Uterus (tissue), 4 donors: ENCODE data around the gene MLLT6. TPM values are rescaled to one million over a fixed set of nuclear protein-coding genes. Genes with fewer than 3 reads are reported as not detected.

ENCODE experiments used
- DNase-seq, 2 donors: peaks; one replicate each; pipeline ENCODE4 v3.0.0-alpha.2; 2019 to 2020
- H3K27ac ChIP-seq, 2 donors: fragments of 200-600 bp; sonication (generic); 1 replicate in 1 of 2; 2 replicates in 1 of 2; pipeline ENCODE4 v1.5.1; 2016 to 2018
- H3K27me3 ChIP-seq, 2 donors: fragments of 200-600 bp; sonication (generic); one replicate each; pipeline ENCODE4 v1.5.1; 2018 to 2019; ENCODE audit warnings: control low read depth in 1 of 2
- H3K36me3 ChIP-seq, 2 donors: fragments of 200-600 bp; sonication (generic); one replicate each; pipeline ENCODE4 v1.5.1; 2019; ENCODE audit warnings: control low read depth in 1 of 2
- H3K4me1 ChIP-seq, 2 donors: fragments of 200-600 bp; sonication (generic); one replicate each; pipeline ENCODE4 v1.5.1; 2018 to 2019; ENCODE audit warnings: control low read depth in 1 of 2
- H3K4me3 ChIP-seq, 2 donors: fragments of 200-600 bp; sonication (generic); 1 replicate in 1 of 2; 2 replicates in 1 of 2; pipeline ENCODE4 v1.5.1; 2018 to 2019; ENCODE audit warnings: mild to moderate bottlenecking in 1 of 2
- H3K9me3 ChIP-seq, 2 donors: fragments of 200-600 bp; sonication (generic); one replicate each; pipeline ENCODE4 v1.5.1; 2019; ENCODE audit warnings: control low read depth in 1 of 2
- POLR2A ChIP-seq, 2 donors: fragments of 450-650 bp; IDR thresholded peaks; one replicate each; pipeline ENCODE4 v1.6.1; 2016; ENCODE audit warnings: antibody characterized with exemption in 2 of 2, mild to moderate bottlenecking in 1 of 2, moderate library complexity in 1 of 2
- intact Hi-C: fragments of 100-400 bp; cut with DNase I; formaldehyde crosslinking; loops from one replicate; pipeline ENCODE4 v1.15.1; 2023; ENCODE audit warnings: low total_unique reads
- total RNA-seq, 4 donors: library from RNA; depleted of rRNA in 3 of 4; stranded (reverse); fragments of >200 nt in 3 of 4; gene quantifications; one replicate each; pipeline versions ENCODE4 v1.1.0 to v1.2.4, GENCODE V29; 2014 to 2023
- TF ChIP-seq, protein P1 (sequence below), 4 experiments: fragments of 200-600 bp in 2 of 4; fragments of 450-650 bp in 2 of 4; sonication (generic) in 2 of 4; IDR thresholded peaks; one replicate each; pipeline ENCODE4 v1.5.1; 2016 to 2019; ENCODE audit warnings: antibody characterized with exemption in 4 of 4, mild to moderate bottlenecking in 2 of 4, moderate library complexity in 1 of 4
- donor health status: DM: yes; HTN: yes; CAD: no.

The MLLT6 gene
- total RNA-seq, 4 donors from 2014 or later: 32.3 to 218 (median 60.3) TPM

- Histone ChIP-seq H3K27me3 (no peaks in the 10 kb centered on the region), H3K4me1 (no peaks in the 10 kb centered on the region), H3K27ac (no peak overlapping the region), H3K4me3 (no peak overlapping the region), H3K9me3 (no peaks in the 10 kb centered on the region), H3K36me3 (no peaks in the 10 kb centered on the region)
- DNase-seq: no peak
- intact Hi-C loops: no loop called here
- TF ChIP-seq, protein P1, sequence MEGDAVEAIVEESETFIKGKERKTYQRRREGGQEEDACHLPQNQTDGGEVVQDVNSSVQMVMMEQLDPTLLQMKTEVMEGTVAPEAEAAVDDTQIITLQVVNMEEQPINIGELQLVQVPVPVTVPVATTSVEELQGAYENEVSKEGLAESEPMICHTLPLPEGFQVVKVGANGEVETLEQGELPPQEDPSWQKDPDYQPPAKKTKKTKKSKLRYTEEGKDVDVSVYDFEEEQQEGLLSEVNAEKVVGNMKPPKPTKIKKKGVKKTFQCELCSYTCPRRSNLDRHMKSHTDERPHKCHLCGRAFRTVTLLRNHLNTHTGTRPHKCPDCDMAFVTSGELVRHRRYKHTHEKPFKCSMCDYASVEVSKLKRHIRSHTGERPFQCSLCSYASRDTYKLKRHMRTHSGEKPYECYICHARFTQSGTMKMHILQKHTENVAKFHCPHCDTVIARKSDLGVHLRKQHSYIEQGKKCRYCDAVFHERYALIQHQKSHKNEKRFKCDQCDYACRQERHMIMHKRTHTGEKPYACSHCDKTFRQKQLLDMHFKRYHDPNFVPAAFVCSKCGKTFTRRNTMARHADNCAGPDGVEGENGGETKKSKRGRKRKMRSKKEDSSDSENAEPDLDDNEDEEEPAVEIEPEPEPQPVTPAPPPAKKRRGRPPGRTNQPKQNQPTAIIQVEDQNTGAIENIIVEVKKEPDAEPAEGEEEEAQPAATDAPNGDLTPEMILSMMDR (IDR thresholded peaks at IDR 0.05): no peak
- no peak for TF ChIP-seq POLR2A (IDR thresholded peaks at IDR 0.05)
Measured at GRCh38 chr17:38716368-38717005, 11.4 kb downstream of the MLLT6 start.

- intact Hi-C loops: no loop called here
- no peaks in the 10 kb centered on the region for H3K9me3 ChIP-seq
- H3K27ac ChIP-seq: no peak overlapping the region
- no peaks in the 10 kb centered on the region for H3K27me3 ChIP-seq
- H3K36me3 ChIP-seq: no peaks in the 10 kb centered on the region
- H3K4me3 ChIP-seq: no peak overlapping the region
- TF ChIP-seq, protein P1 (IDR thresholded peaks at IDR 0.05): no peak
- H3K4me1 ChIP-seq: no peaks in the 10 kb centered on the region
- no peak for DNase-seq
Measured at GRCh38 chr17:38717139-38717745, 12.2 kb downstream of the MLLT6 start.

GRCh38 chr17:38719289-38719942 lies 14.3 kb downstream of the MLLT6 start:
- no peak for DNase-seq
- intact Hi-C loops: no loop called here
- H3K27ac ChIP-seq: no peak overlapping the region
- no peaks in the 10 kb centered on the region for H3K9me3 ChIP-seq
- H3K4me1 ChIP-seq: no peaks in the 10 kb centered on the region
- H3K36me3 ChIP-seq: no peaks in the 10 kb centered on the region
- H3K27me3 ChIP-seq: no peaks in the 10 kb centered on the region
- TF ChIP-seq POLR2A (IDR thresholded peaks at IDR 0.05): no peak
- TF ChIP-seq, protein P1 (IDR thresholded peaks at IDR 0.05): no peak
- no peak overlapping the region for H3K4me3 ChIP-seq

DNA sequence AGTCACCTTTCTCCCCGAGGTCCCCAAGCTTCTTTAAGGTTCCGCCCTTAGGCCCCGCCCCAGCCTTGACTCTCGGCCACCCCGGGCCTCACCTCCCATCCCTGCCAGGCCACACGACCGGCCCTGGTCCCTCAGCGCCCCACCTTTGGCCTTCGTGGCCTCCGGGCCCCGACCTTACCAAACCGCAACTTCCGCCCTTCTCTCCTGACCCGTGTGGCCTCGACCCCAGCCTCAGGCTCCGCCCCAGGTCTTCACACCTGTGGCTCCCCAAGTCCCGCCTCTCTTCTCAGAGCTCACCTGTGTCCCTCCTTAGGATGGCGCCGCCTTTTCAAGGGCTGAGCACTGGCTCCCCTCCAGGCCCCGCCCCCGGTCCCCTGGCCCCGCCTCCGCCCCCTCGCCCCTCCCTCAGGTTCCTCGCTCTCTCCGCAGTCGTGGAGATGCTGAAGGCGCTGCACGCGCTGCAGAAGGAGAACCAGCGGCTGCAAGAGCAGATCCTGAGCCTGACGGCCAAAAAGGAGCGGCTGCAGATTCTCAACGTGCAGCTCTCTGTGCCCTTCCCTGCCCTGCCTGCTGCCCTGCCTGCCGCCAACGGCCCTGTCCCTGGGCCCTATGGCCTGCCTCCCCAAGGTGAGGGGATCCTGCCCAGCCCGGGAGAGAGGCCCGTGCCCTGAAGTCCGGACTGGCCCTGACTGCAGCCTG lies 15.0 kb downstream of the MLLT6 start:
- H3K36me3 ChIP-seq: no peaks in the 10 kb centered on the region
- no peak for DNase-seq
- H3K4me1 ChIP-seq: no peaks in the 10 kb centered on the region
- no peaks in the 10 kb centered on the region for H3K27me3 ChIP-seq
- TF ChIP-seq, protein P1 (IDR thresholded peaks at IDR 0.05): no peak
- TF ChIP-seq POLR2A (IDR thresholded peaks at IDR 0.05): no peak
- no peak overlapping the region for H3K27ac ChIP-seq
- no peak overlapping the region for H3K4me3 ChIP-seq
- intact Hi-C loops: no loop called here
- H3K9me3 ChIP-seq: no peaks in the 10 kb centered on the region

GRCh38 chr17:38720941-38721340 lies 15.9 kb downstream of the MLLT6 start:
- intact Hi-C loops: no loop called here
- Histone ChIP-seq H3K27ac (no peak overlapping the region), H3K4me1 (no peaks in the 10 kb centered on the region), H3K4me3 (no peak overlapping the region), H3K9me3 (no peaks in the 10 kb centered on the region), H3K27me3 (no peaks in the 10 kb centered on the region), H3K36me3 (no peaks in the 10 kb centered on the region)
- TF ChIP-seq, protein P1 (IDR thresholded peaks at IDR 0.05): no peak
- no peak for TF ChIP-seq POLR2A (IDR thresholded peaks at IDR 0.05)
- no peak for DNase-seq
